Heart left ventricle (tissue), 13 donors: ENCODE measurements around the gene SEMA3E.

Experiments used
- POLR2A ChIP-seq, 2 donors: fragments of 450-650 bp; IDR thresholded peaks; one replicate each; pipeline ENCODE4 v1.6.1; 2017; ENCODE audit warnings: antibody characterized with exemption in 2 of 2, mild to moderate bottlenecking in 2 of 2, moderate library complexity in 2 of 2
- TF ChIP-seq, protein P1 (sequence below), 12 donors: fragments of 200-600 bp; sonication (generic) in 4 of 12; IDR thresholded peaks; one replicate each; pipeline versions ENCODE4 v1.5.0 to v1.8.0; 2018 to 2022; ENCODE audit warnings: antibody characterized with exemption in 12 of 12, mild to moderate bottlenecking in 5 of 12
- donor health status: ischemic (EF 13 %, LVEDD 7.1; RV severe dilation, severe dysfunction).
- donor health status: DM: no; HTN: yes; CAD: no.
- donor health status: DM: no; HTN: no; CAD: no.
- donor health status: ischemic (EF 25% LVEDD 6.9; RV normal size, moderate dysfunction).
- donor health status: ischemic (EF 25% LVEDD 5.7; RV mildly dilated, moderate dysfunction).
- donor health status: ischemic (EF 35%, LVEDD 5.7; RV mildly dilated, moderate dysfunction).
- donor health status: nonischemic (EF 11% LVEDD 7.7; RV severe dilation, severe dysfunction).
- donor health status: DM: yes; HTN: yes; CAD: no.
- donor health status: PGD.
- donor health status: ischemic (EF 29% LVEDD 5.4; RV normal size, mild dysfunction).
- donor health status: nonischemic (EF 23%, LVEDD 6.1; RV moderate dilation, normal function).

GRCh38 chr7:83695128-83695960, 46.4 kb upstream of the SEMA3E start:
- TF ChIP-seq, protein P1, sequence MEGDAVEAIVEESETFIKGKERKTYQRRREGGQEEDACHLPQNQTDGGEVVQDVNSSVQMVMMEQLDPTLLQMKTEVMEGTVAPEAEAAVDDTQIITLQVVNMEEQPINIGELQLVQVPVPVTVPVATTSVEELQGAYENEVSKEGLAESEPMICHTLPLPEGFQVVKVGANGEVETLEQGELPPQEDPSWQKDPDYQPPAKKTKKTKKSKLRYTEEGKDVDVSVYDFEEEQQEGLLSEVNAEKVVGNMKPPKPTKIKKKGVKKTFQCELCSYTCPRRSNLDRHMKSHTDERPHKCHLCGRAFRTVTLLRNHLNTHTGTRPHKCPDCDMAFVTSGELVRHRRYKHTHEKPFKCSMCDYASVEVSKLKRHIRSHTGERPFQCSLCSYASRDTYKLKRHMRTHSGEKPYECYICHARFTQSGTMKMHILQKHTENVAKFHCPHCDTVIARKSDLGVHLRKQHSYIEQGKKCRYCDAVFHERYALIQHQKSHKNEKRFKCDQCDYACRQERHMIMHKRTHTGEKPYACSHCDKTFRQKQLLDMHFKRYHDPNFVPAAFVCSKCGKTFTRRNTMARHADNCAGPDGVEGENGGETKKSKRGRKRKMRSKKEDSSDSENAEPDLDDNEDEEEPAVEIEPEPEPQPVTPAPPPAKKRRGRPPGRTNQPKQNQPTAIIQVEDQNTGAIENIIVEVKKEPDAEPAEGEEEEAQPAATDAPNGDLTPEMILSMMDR (IDR thresholded peaks at IDR 0.05) = no peak
- no peak for TF ChIP-seq POLR2A (IDR thresholded peaks at IDR 0.05)
